C4-2B (cell line): Measurements from ENCODE around the gene TM9SF3.

Experiments used
- ZFX ChIP-seq: fragments of 450-650 bp; IDR thresholded peaks from 2 replicates; pipeline ENCODE4 v1.6.1; 2017
- TF ChIP-seq, protein P1 (sequence below): fragments of 450-650 bp; conservative IDR thresholded peaks from 2 replicates; pipeline ENCODE4 v1.5.1; 2017; ENCODE audit warnings: mild to moderate bottlenecking

DNA sequence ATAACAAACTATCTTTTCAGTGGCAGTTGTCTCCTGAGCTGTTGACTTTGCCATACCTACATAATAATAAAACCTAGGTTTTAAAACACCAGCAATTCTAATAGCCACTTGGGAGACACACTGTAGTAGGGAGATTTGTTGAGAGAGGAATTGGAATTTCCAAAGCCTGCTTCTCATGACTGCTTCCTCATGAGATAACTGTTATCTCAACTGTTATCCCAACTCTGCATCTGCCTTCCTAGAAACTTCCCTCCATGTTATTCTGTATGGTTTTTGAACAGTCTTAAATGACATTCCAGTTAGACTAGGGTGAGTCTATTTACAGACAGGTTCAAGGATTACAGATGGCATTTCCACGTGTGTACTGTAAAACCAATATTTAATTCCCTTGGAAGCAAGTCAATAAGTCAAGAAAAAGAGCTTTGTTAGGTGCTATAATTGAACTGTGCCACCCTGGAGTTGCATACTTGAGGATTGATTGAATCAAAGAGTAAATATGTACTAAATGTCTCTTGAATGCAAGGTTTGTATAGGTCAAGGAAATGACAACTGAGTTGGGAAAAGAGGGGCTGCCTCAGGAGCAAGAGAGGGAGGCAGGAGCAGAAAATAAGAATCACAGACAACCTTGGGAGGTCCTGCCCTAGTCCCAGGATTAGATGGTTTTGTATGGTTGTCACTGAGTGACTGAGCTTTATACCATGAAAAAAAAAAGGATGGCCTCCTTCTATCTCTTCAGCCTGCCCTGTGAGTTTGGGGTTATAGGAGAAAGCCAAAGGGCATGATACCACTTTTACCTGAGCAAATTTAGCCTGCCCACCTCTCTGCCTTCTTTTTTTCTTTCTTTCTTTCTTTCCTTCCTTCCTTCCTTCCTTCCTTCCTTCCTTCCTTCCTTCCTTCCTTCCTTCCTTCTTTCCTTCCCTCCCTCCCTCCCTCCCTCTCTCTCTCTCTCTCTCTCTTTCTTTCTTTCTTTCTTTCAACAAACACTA lies 9.9 kb upstream of the TM9SF3 start:
- TF ChIP-seq, protein P1, sequence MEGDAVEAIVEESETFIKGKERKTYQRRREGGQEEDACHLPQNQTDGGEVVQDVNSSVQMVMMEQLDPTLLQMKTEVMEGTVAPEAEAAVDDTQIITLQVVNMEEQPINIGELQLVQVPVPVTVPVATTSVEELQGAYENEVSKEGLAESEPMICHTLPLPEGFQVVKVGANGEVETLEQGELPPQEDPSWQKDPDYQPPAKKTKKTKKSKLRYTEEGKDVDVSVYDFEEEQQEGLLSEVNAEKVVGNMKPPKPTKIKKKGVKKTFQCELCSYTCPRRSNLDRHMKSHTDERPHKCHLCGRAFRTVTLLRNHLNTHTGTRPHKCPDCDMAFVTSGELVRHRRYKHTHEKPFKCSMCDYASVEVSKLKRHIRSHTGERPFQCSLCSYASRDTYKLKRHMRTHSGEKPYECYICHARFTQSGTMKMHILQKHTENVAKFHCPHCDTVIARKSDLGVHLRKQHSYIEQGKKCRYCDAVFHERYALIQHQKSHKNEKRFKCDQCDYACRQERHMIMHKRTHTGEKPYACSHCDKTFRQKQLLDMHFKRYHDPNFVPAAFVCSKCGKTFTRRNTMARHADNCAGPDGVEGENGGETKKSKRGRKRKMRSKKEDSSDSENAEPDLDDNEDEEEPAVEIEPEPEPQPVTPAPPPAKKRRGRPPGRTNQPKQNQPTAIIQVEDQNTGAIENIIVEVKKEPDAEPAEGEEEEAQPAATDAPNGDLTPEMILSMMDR = no peak
- no peak for TF ChIP-seq ZFX
